PC-9 (cell line): ENCODE data around the gene SDR42E2.

Experiments
- CTCF ChIP-seq: fragments of 200-600 bp; sonication (generic); conservative IDR thresholded peaks from 2 replicates; pipeline ENCODE4 v1.6.1; 2017; ENCODE audit warnings: mixed run types, antibody characterized with exemption, mild to moderate bottlenecking, moderate library complexity
- EZH2 ChIP-seq: fragments of 200-600 bp; sonication (generic); IDR thresholded peaks from 2 replicates; pipeline ENCODE4 v1.8.0; 2017; ENCODE audit warnings: antibody characterized with exemption, low read depth

DNA sequence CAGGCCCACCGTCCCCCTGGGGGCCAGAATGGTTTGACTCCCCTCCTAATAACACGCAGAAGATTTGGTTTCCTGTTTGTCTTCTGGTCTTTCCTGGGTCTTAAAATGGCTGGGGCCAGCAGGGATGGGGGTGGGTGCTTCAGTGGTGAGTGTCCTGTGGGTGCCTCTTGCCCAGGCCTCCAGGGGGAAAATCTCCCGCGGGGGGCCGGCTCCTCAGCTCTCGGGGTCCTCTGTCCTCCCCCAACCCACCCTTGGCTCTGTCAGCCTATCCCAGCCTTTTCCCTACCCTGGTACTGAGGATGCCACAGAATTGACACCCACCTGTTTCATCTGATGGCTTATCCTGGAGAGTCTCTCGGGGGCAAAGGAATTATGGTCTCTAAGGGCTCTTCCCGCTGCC is 23.8 kb upstream of the SDR42E2 start:
- no peak for TF ChIP-seq CTCF
- no peak for TF ChIP-seq EZH2
